ENCODE results near the gene VWC2.
"Not testable (repeated sequence)": the region's sequence is repeated elsewhere in the genome, so short reads cannot be mapped to it uniquely, and the experiment has no call there.

VWC2 gene

DNA sequence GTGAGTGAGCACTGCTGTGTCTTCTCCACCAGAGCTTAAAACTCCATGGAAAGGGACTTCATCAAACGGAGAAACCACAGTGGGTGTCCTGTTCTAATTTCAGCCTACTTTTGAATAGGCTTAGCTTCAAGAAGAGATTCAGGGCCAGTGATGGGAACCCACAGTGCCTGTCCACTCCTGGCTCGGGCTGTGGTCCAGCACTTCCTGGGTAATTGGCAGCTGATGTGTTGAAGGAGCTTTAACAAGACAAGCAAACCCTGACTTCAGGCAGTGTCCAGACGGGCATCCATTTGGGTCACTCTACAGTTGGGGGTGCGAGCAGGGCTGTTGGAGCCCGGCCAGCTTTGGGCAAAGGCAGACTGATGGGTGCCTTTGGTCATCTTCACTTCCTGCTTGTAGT is 14.5 kb downstream of the VWC2 start:
- DNase-seq = no peak

DNA sequence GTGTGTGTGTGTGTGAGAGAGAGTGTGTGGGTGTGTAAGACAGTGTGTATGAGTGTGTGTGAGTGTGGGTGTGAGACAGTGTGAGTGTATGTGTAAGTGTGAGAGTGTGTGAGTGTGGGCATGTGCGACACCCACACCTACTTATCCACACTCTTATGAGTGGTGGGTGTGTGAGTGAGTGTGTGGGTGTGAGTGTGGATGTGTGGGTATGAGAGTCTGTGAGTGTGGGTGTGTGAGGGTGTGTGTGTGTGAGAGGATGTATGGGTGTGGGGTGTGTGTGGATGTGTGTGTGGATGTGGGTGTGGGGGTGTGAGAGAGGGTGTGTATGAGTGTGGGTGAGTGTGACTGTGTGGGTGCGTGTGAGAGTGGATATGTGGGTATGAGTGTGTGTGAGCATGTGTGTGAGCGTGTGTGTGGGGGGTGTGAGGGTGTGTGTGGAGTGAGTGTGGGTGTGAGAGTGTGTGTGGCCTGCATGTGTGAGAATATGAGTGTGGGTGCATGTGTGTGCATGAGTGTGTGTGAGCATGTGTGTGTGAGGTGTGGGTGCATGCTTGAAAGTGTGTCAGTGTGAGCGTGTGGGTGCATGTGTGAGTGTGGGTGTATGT is 15.1 kb downstream of the VWC2 start:
- no peak for DNase-seq

GRCh38 chr7:49789736-49790135 is 16.3 kb downstream of the VWC2 start:
- no peak for DNase-seq

DNA sequence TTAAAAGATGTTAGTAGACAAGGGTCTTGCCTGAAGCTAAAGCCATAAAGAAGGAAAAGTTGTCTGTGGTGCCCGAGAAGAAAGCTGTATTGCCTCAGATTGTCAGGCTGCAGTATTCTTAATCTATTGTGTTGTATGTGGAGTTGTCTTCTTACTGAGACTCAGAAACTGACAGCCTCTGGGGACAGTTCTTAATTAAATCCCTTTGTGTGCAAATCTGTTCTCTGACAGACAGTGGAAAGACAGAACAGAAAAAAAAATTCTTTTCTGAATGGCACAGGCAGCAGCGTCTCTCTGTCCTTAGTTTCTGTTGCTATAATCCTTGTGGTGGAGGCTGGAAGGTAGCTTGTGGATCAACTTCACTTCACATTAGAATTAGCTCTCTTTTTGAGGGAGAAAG is 16.8 kb downstream of the VWC2 start:
- DNase-seq = no peak

GRCh38 chr7:49791088-49791741 is 17.8 kb downstream of the VWC2 start:
- no peak for DNase-seq

DNA sequence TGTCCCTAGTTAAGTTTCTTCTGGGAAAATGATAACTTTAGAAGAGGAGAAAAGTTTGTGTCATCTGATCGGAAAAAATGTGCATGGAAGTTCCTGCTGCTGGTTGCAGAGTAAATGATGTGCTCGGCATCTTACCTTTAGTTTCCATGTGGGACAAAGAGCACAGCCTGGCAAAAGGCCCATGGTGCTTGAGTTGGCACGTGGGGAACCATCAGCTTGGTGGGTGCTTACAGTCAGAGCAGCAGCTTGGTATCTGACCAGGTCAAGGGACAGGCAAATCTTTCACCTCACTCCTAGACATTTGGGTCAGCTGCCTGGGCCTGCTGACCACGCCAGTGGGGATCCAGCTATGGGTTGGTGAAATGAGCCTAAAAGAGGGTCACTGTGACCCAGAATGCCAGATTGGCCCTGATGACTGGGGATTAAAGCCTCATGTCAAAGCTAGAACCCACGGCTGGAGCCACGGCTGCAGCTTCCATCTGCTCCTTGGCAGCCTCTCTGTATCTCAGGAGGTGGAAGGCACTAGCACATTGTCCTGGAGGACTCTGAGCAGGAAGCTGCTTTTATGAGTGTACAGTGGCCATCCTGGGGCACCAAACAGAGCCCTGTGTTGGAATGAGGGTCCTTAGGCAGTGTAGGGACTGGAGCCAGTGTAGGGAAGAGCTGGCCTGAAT is 24.7 kb downstream of the VWC2 start:
- DNase-seq = no peak

DNA sequence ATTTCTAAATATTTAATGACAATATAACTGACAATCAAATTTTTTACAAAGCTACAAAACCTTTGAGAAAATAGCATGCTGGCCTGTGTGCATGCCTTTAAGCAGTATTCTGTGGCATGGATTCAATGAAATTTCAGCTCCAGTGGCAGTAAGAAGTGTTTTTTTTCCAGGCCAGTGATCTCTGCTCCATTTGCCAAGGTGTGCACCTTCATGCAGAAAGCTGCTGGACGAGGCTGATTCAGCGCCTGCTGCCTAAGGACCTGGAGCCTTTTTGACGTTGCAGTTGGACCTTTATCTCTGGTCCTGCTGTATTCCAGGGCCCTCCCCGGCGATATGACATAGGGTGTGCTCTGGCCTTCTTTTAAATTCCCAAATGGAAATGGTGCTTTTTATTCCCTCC is 26.6 kb downstream of the VWC2 start:
- DNase-seq = no peak

DNA sequence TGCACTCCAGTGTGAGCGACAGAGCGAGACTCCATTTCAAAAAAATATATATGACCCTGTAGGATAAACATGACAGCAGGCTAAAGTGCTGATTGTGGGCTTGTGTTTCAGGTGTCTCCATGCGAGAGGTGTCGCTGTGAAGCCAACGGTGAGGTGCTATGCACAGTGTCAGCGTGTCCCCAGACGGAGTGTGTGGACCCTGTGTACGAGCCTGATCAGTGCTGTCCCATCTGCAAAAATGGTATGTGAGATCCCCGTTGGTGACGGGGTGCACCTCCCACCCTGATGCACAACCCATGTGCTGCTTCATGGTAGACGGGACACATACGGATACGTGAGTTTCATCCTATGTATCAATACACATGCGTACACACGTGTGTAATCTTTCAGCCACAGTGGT is 29.2 kb downstream of the VWC2 start:
- no peak for DNase-seq

DNA sequence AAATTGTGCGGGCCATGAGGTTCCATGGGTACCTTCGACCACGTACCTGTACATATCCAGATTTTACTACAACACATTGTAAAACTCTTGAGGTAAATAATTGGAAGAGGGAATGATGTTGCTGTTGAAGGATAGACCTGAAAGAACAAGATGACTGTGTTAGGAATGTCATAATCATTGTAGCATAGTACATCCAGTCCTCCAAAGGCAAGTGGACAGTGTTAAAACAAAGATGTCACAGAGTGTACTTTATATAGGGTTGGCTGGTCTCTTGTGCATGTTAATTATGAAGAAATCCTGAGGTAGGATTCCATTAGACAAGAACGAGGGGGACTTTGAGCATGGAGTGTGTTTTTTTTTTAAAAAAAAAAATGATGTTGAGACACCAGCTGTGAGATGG is 30.4 kb downstream of the VWC2 start:
- DNase-seq = no peak

- DNase-seq = no peak
Measured at GRCh38 chr7:49805371-49806007, 32.1 kb downstream of the VWC2 start.

- no peak for DNase-seq
Measured at GRCh38 chr7:49812534-49812933, 39.1 kb downstream of the VWC2 start.

DNA sequence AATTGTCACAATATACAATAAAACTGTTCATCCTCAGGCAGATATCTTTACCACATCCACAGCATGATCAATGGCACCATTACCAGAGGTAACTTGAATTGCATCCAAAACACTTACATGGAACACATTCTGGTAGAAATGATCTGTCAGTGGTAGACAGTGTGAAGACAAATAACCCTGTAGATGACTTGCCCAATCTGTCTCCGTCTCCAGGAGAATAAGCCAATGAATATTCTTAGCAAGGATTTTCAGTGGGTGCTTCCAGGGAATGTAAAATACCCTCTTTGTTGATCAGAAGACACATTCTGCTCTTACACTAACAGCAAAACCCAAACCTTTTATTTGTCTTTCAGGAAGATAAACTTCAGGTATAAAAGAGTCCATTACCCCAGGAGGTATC is 43.8 kb downstream of the VWC2 start:
- no peak for DNase-seq

DNA sequence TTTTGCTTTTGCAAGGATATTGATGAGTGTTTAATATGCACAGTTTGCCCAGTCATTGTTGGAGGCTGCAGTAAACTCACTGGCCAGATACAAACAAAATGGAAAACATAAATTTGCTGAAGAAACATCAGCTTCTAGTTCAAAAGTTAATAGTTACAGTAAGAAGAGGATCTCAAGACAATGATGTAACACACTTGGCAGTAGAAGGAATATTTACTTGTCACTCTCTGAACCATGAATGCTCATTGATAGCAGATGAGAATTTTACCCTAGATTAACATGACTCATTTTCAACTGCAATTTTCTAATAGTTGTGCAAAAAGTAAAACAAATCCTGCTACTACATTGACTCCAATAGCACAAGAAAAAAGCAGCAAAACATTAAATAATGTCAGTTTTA is 47.7 kb downstream of the VWC2 start:
- no peak for DNase-seq

- DNase-seq = no peak
Measured at GRCh38 chr7:49822856-49823255, 49.4 kb downstream of the VWC2 start.

- DNase-seq = no peak
Measured at GRCh38 chr7:49823566-49823965, 50.1 kb downstream of the VWC2 start.

GRCh38 chr7:49839863-49840645 is 66.6 kb downstream of the VWC2 start:
- no peak for DNase-seq

DNA sequence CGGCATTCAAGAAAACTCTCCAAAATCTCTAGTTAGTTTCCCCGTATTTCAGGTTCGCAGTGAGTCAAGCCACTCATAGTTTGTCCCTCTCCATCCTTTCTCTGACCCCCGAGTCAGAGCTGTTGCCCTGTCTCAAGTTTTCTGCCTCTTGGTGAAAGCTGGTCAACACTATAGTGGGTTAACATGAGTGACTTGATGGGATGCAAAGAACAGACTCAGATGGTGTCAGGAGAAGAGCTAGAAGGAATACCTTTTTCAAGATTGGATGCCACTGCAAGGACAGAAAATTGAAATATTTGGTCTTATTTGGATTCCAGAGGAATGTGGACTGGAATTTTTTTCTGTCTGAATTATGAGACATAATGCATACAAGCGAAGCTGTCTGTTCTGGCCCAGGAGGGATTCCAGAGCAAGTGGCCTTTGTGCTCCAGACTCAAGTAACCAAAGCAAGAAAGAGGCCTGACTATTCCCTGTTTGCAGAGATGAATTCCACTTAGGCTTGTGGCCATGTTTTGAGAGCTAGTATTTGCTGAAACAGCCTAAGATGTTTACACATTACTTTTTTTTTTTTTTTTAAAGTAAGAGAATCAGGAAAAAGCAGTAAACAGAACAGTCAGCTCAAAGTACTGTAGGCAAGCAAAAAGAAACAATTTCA is 67.4 kb downstream of the VWC2 start:
- no peak for DNase-seq

GRCh38 chr7:49845626-49846025 is 72.2 kb downstream of the VWC2 start:
- no peak for DNase-seq

DNA sequence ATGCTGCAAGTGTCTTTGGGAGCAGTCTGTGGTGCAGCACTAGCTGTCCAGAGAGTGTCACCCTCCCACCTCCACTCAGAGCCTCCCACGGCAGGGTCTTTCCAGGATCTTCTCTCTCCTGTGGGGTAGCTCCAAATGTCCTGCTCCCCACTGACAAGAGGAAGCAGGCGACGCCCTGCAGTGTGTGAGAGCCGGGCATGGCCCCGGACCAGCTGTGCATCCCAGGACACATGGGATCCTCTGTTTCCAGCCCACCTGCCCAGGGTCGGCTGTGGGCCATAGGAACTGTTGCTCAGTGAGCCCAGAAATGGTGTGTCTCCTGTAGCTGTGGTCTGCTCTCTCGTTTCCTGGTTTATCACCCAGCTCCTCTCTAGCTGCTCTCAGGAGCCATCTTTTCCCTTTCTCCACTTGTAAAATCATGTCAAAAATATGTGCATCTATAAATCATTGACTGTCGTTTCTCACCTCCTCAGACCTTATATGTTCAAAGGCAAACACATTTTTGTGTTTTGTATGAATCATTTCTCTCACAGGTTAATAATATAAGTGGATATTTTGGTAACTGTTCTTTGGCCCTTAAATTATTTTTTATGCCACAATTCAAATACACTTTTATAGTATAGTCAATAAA is 74.9 kb downstream of the VWC2 start:
- no peak for DNase-seq

DNA sequence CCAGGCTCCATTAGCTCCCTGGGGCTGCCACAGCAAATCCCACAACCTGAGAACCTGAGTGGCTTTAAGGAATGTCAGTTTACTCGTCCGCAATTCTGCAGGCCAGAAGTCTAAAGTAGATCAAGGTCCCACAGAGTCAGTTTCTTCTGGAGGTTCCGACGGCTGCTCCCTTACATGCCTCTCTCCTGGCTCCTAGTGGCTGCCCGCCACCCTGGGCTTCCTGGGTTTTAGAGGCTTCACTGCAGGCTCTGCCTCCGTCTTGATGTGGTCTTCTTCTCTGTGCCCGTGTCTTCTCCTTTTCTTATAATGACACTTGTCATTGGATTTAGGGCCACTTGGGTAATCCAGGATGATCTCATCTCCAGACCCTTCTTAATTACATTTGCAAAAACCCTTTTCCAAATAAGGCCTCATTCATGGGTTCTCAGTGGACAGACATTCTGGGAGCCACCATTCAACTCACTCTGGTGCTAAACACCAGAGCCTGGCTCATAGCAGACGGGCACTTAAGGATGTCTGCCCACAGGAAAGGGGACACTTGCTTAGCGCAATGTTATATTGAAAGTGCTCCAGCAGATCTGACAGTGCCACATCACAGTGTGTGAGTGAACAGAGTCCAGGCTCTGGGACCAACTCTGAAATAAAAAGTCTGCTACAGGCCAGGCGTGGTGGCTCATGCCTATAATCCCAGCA is 77.6 kb downstream of the VWC2 start:
- no peak for DNase-seq

GRCh38 chr7:49851614-49851934 is 78.1 kb downstream of the VWC2 start:
- not testable (repeated sequence) for DNase-seq
